Esophagus muscularis mucosa (tissue), 4 donors: ENCODE measurements around the gene CLIC3. TPM values are rescaled to one million over a fixed set of nuclear protein-coding genes. Genes with fewer than 3 reads are reported as not detected.

Experiments
- DNase-seq: peaks from one replicate; pipeline ENCODE4 v3.0.0-alpha.2; 2017; ENCODE audit errors: extremely low spot score
- H3K27ac ChIP-seq, 4 donors: fragments of 200-600 bp; sonication (generic); replicated peaks in 1 of 4; 1 replicate in 3 of 4; 2 replicates in 1 of 4; pipeline ENCODE4 v1.5.1; 2016 to 2019; ENCODE audit warnings: mild to moderate bottlenecking in 1 of 4
- H3K27me3 ChIP-seq, 4 donors: fragments of 200-600 bp; sonication (generic); one replicate each; pipeline versions ENCODE4 v1.5.1 to v1.6.0; 2016 to 2019
- H3K36me3 ChIP-seq, 4 donors: fragments of 200-600 bp; sonication (generic); one replicate each; pipeline ENCODE4 v1.5.1; 2016 to 2019
- H3K4me1 ChIP-seq, 4 donors: fragments of 200-600 bp; sonication (generic); one replicate each; pipeline ENCODE4 v1.5.1; 2016 to 2019
- H3K4me3 ChIP-seq, 4 donors: fragments of 200-600 bp; sonication (generic); 1 replicate in 2 of 4; 2 replicates in 2 of 4; pipeline ENCODE4 v1.5.1; 2016 to 2019; ENCODE audit warnings: mild to moderate bottlenecking in 4 of 4, moderate library complexity in 1 of 4
- H3K9me3 ChIP-seq, 4 donors: fragments of 200-600 bp; sonication (generic); 1 replicate in 3 of 4; 2 replicates in 1 of 4; pipeline ENCODE4 v1.5.1; 2016 to 2019
- CTCF ChIP-seq, 3 experiments: fragments of 200-600 bp in 2 of 3; fragments of 450-650 bp in 1 of 3; sonication (generic) in 2 of 3; IDR thresholded peaks; one replicate each; pipeline ENCODE4 v1.5.1; 2017 to 2019; ENCODE audit warnings: antibody characterized with exemption in 3 of 3, mild to moderate bottlenecking in 2 of 3, moderate library complexity in 1 of 3
- EP300 ChIP-seq: sonication (generic); formaldehyde crosslinking; IDR thresholded peaks from one replicate; pipeline ENCODE4 v1.6.1; 2017; ENCODE audit warnings: antibody characterized with exemption
- POLR2A ChIP-seq: fragments of 450-650 bp; IDR thresholded peaks from one replicate; pipeline ENCODE4 v1.6.1; 2017; ENCODE audit warnings: antibody characterized with exemption, moderate library complexity, mild to moderate bottlenecking, low read depth
- POLR2AphosphoS5 ChIP-seq, 2 donors: sonication (generic); formaldehyde crosslinking; IDR thresholded peaks; one replicate each; pipeline ENCODE4 v1.6.1; 2017; ENCODE audit warnings: antibody characterized with exemption in 2 of 2
- WGBS: methylation state at CpG from one replicate; pipeline ENCODE4 v1.1.5; 2018; 5-methylcytosine and 5-hydroxymethylcytosine counted together
- intact Hi-C: fragments of 100-400 bp; cut with DNase I; formaldehyde crosslinking; loops from one replicate; pipeline ENCODE4 v1.15.1; 2023
- total RNA-seq, 4 donors: library from RNA; depleted of rRNA; stranded (reverse); fragments of >200 nt; gene quantifications; one replicate each; pipeline versions ENCODE4 v1.1.0 to v1.2.1, GENCODE V29; 2016

CLIC3 gene
- total RNA-seq, 4 donors from 2014 or later: 1.4 to 2.5 TPM; not detected in 2

- Histone ChIP-seq H3K4me1 (peaks cover 24 to 46% (median 40%) of the 10 kb centered on the region in 4 donors), H3K9me3 (no peaks in the 10 kb centered on the region), H3K4me3 (peak overlapping the region; percentile 61 to 66 (median 62)), H3K36me3 (peaks cover 0 to 5% (median 0%) of the 10 kb centered on the region in 4 donors), H3K27me3 (no peaks in the 10 kb centered on the region), H3K27ac (peak overlapping the region in 3 of 4 donors; percentile 58 to 68 (median 59))
- WGBS: no CpG with 5 or more reads among the region's 98 CpGs
- TF ChIP-seq POLR2AphosphoS5 (IDR thresholded peaks at IDR 0.05) (no peak), CTCF (IDR thresholded peaks at IDR 0.05) (peak in 2 of 3 experiments; percentile 18 to 26)
- no peak for DNase-seq
- intact Hi-C loops: no loop called here
Observed at GRCh38 chr9:137028263-137029057, 32.1 kb upstream of the CLIC3 start.

- WGBS: 17% methylated on average over 12 of the region's 95 CpGs
- no peak for TF ChIP-seq EP300
- TF ChIP-seq POLR2AphosphoS5 (IDR thresholded peaks at IDR 0.05): no peak
- Histone ChIP-seq H3K27me3 (no peaks in the 10 kb centered on the region), H3K4me1 (peaks cover 24 to 46% (median 40%) of the 10 kb centered on the region in 4 donors), H3K36me3 (peaks cover 0 to 9% (median 0%) of the 10 kb centered on the region in 4 donors), H3K4me3 (peak within 1 kb of the TSS; percentile 61 to 66 (median 62)), H3K9me3 (no peaks in the 10 kb centered on the region), H3K27ac (peak within 1 kb of the TSS; percentile 59 to 68 (median 67))
- no peak for DNase-seq
- intact Hi-C loops: no loop called here
Observed at GRCh38 chr9:137027369-137028262, 31.2 kb upstream of the CLIC3 start, which contains the start of gene ABCA2. Gene ABCA2, minus strand, starts transcription at chr9:137028237. Its CDS starts 97 bp downstream, at chr9:137028140.

- intact Hi-C loops: no loop called here
- peak overlapping the region; percentile 57 to 68 (median 66) for H3K27ac ChIP-seq
- no peak for TF ChIP-seq EP300
- TF ChIP-seq POLR2A: no peak
- no peak for TF ChIP-seq POLR2AphosphoS5 (IDR thresholded peaks at IDR 0.05)
- TF ChIP-seq CTCF (IDR thresholded peaks at IDR 0.05): no peak
- no peak for DNase-seq
- peaks cover 0 to 12% (median 0%) of the 10 kb centered on the region in 4 donors for H3K36me3 ChIP-seq
- H3K27me3 ChIP-seq: no peaks in the 10 kb centered on the region
- 75% methylated on average over 3 of the region's 4 CpGs for WGBS
- H3K9me3 ChIP-seq: no peaks in the 10 kb centered on the region
- H3K4me1 ChIP-seq: peaks cover 24 to 46% (median 40%) of the 10 kb centered on the region in 4 donors
- peak overlapping the region; percentile 59 to 66 (median 62) for H3K4me3 ChIP-seq
Observed at GRCh38 chr9:137026828-137027227, 30.5 kb upstream of the CLIC3 start.

DNA sequence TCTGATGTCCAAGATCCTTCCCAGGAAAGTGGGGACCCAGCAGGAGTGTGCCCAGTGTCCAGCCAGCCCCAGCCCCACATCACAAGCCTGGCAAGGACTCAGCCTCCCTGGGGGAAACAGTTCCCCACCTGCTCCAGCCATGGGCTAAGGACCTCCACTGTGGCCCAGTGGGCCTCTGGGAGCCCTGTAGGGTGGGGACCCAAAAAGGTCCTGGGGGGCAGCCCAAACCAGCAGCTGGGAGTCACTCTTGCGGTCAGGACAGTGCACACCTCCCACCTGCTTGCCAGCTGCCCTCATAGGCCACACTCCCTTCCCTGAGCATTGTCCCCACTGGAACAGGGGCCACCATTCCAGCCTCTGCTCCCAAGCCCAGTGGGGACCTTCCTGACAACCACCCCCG lies 30.0 kb upstream of the CLIC3 start:
- peak overlapping the region in 3 of 4 donors; percentile 41 to 68 (median 57) for H3K27ac ChIP-seq
- H3K4me3 ChIP-seq: peak overlapping the region in 1 of 4 donors; percentile 59
- WGBS: 100% methylated on average over 1 of the region's 2 CpGs
- H3K27me3 ChIP-seq: no peaks in the 10 kb centered on the region
- DNase-seq: no peak
- no peaks in the 10 kb centered on the region for H3K9me3 ChIP-seq
- peaks cover 24 to 46% (median 40%) of the 10 kb centered on the region in 4 donors for H3K4me1 ChIP-seq
- intact Hi-C loops: no loop called here
- peaks cover 0 to 13% (median 1%) of the 10 kb centered on the region in 4 donors for H3K36me3 ChIP-seq
- TF ChIP-seq POLR2AphosphoS5 (IDR thresholded peaks at IDR 0.05) (no peak), CTCF (IDR thresholded peaks at IDR 0.05) (no peak), POLR2A (no peak), EP300 (no peak)
